Neural crest cell (in vitro differentiated cells): ENCODE results near the gene PCNX1. TPM values are rescaled to one million over a fixed set of nuclear protein-coding genes. Genes with fewer than 3 reads are reported as not detected.

Source experiments
- DNase-seq: peaks from one replicate; pipeline ENCODE4 v3.0.0; 2021; ENCODE audit warnings: low read depth, mixed read lengths, low spot score
- H3K27ac Mint-ChIP-seq: one replicate; pipeline ENCODE4 v1.8.0; 2021; ENCODE audit warnings: mild to moderate bottlenecking, mixed read lengths; ENCODE audit not compliant: unreplicated experiment
- H3K27me3 Mint-ChIP-seq: 2 replicates; pipeline ENCODE4 v1.8.0; 2021; ENCODE audit warnings: low read depth, mild to moderate bottlenecking, mixed read lengths
- H3K36me3 Mint-ChIP-seq: 2 replicates; pipeline ENCODE4 v1.8.0; 2021; ENCODE audit warnings: low read depth, mild to moderate bottlenecking, mixed read lengths
- H3K4me1 Mint-ChIP-seq: 2 replicates; pipeline ENCODE4 v1.8.0; 2021; ENCODE audit warnings: mixed read lengths
- H3K4me3 Mint-ChIP-seq: one replicate; pipeline ENCODE4 v1.8.0; 2021; ENCODE audit warnings: mild to moderate bottlenecking, mixed read lengths
- H3K9me3 Mint-ChIP-seq: 2 replicates; pipeline ENCODE4 v1.8.0; 2021; ENCODE audit warnings: mixed read lengths
- total RNA-seq: library from RNA; stranded (reverse); gene quantifications from 2 replicates; pipeline ENCODE4 v1.2.1, GENCODE V29; 2021
- TF ChIP-seq, protein P1 (sequence below): fragments of 200-600 bp; sonication (generic); conservative IDR thresholded peaks from 2 replicates; pipeline ENCODE4 v1.5.0; 2021; ENCODE audit warnings: antibody characterized with exemption, mild to moderate bottlenecking

The PCNX1 gene
- total RNA-seq, 1 donor from 2014 or later = 50.3 TPM

DNA sequence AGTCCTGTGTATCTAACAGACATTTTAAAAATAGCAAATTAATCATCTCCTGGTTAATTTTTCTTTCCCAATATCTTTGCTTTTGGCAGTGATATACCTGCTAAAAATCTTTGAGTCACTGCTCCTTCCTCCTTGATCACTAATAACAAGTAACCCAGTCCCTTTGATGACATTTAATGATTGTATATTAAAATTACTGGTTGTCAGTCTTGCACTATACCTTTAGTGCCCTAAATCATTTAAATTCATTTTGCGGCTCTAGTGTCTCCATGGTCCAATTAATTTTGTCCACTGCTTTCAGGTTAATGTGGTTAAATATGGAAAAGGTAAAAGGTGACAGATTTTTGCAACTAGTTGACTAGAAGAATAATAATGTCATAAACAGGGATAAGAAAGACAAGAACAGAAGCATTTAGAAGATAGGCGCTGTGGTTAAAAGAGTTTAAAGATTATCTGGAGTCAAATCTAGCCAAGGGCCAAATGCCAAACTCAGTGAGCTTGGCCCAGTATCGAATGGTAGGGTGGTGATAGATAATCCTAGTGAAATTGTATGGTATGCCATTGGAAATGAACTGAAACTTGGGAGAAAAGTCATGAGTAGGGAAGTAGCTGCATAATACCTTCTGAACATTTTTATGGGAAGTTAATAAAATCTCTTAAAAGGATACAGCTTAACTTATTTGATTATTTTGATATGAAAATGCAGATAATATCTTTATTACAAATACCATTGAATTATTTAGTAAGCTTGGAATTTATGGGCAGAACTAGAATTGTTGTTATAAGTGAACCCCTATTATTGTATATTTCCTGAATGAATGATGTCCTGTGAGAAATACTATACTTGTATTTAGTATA is 115.0 kb downstream of the PCNX1 start:
- DNase-seq = no peak
- Mint-ChIP-seq H3K27ac (no peak overlapping the region), H3K36me3 (peaks cover 29% of the 10 kb centered on the region), H3K9me3 (no peaks in the 10 kb centered on the region), H3K4me3 (no peak overlapping the region), H3K27me3 (no peaks in the 10 kb centered on the region), H3K4me1 (no peaks in the 10 kb centered on the region)
- TF ChIP-seq, protein P1, sequence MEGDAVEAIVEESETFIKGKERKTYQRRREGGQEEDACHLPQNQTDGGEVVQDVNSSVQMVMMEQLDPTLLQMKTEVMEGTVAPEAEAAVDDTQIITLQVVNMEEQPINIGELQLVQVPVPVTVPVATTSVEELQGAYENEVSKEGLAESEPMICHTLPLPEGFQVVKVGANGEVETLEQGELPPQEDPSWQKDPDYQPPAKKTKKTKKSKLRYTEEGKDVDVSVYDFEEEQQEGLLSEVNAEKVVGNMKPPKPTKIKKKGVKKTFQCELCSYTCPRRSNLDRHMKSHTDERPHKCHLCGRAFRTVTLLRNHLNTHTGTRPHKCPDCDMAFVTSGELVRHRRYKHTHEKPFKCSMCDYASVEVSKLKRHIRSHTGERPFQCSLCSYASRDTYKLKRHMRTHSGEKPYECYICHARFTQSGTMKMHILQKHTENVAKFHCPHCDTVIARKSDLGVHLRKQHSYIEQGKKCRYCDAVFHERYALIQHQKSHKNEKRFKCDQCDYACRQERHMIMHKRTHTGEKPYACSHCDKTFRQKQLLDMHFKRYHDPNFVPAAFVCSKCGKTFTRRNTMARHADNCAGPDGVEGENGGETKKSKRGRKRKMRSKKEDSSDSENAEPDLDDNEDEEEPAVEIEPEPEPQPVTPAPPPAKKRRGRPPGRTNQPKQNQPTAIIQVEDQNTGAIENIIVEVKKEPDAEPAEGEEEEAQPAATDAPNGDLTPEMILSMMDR = no peak

DNA sequence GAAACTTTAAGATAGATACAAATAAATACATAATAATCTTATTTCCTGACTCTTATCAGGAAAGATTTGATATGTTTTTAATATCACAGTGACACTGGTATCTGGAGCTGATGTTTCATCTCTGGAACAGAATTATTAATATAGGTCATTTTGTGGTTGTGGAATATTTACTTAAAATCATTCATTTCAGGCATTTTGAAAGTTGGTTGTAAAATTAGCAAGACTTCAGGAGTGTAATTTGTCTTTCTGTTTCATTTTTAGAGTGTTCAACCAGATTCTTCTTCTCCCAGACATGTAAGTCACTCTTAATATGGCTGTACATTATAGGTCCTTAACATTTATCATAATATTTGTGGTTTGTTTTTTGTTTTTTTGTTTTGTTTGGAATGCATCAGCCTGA is 115.7 kb downstream of the PCNX1 start:
- no peak overlapping the region for H3K27ac Mint-ChIP-seq
- TF ChIP-seq, protein P1 = no peak

DNA sequence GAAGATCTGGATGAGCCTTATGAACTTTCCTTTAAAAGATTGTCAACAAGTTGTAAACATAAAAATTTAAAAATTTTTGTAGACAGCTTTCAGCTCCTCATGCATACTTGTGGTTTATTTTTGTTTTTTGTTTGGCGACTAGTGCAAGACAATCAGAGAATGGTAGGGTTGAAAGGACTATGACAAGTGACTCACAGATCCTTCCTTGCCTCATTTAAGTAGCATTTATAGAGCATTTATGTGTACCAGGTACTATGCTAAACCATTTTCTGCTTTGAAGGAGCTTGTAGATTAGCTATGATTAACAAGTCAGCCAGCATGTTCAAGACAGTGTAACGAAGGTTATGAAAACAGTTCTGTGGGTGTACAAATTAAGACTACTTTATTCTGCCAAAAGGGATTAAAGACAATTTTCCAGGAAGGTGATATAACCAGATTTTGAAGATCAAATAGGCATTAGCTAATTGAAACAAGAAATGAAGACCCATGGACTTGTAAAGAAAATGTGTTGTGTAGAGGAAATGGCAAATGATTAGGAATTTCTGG is 122.0 kb downstream of the PCNX1 start:
- H3K4me3 Mint-ChIP-seq = no peak overlapping the region
- TF ChIP-seq, protein P1 = no peak
- no peak overlapping the region for H3K27ac Mint-ChIP-seq
- no peak for DNase-seq
- H3K4me1 Mint-ChIP-seq = no peaks in the 10 kb centered on the region
- H3K36me3 Mint-ChIP-seq = peaks cover 3% of the 10 kb centered on the region
- H3K27me3 Mint-ChIP-seq = no peaks in the 10 kb centered on the region
- no peaks in the 10 kb centered on the region for H3K9me3 Mint-ChIP-seq

More for the DNA sequence above, 115.7 kb downstream of the PCNX1 start:
- H3K4me3 Mint-ChIP-seq = no peak overlapping the region
- no peaks in the 10 kb centered on the region for H3K4me1 Mint-ChIP-seq
- H3K9me3 Mint-ChIP-seq = no peaks in the 10 kb centered on the region
- H3K27me3 Mint-ChIP-seq = no peaks in the 10 kb centered on the region
- DNase-seq = no peak
- peaks cover 28% of the 10 kb centered on the region for H3K36me3 Mint-ChIP-seq

DNA sequence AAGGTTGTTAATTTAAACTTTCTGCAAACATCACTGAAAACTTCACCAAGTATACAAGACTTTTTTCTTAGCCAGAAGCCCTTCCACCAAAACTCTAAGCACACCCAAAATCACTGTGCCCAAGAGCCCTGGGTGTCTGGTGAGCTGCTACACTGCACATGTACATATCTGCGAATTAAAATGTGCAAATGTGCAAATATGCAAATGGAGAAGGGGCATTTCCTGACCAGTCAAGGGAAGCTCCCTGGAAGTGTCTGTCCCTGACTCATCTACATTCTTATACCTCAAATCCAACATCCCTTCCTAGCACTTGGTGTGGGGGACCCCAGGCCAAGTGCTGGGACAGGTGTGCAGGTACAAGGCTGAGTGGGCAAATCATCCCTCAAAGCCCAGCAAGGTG is 123.7 kb downstream of the PCNX1 start:
- TF ChIP-seq, protein P1 = no peak
- DNase-seq = no peak
- Mint-ChIP-seq H3K4me3 (no peak overlapping the region), H3K4me1 (no peaks in the 10 kb centered on the region), H3K9me3 (no peaks in the 10 kb centered on the region), H3K27ac (no peak overlapping the region), H3K27me3 (no peaks in the 10 kb centered on the region), H3K36me3 (peaks cover 12% of the 10 kb centered on the region)

DNA sequence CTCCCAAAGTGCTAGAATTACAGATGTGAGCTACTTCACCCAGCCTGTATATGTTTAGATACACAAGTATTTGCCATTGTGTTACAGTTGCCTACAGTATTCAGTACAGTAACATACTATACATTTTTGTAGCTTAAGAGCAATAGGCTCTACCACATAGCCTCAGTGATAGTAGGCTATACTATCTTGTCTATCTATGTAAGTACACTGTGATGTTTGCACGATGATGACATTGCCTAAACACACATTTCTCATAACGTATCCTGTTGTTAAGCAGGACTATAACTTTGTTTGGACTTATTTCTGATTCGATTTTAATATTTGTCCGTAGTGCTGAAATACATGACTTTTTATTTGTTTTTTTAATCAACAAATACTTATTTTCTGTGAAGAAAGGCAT is 129.2 kb downstream of the PCNX1 start:
- Mint-ChIP-seq H3K9me3 (peaks cover 17% of the 10 kb centered on the region), H3K4me1 (no peaks in the 10 kb centered on the region), H3K36me3 (peaks cover 45% of the 10 kb centered on the region), H3K27me3 (no peaks in the 10 kb centered on the region), H3K4me3 (no peak overlapping the region), H3K27ac (no peak overlapping the region)
- TF ChIP-seq, protein P1 = no peak
- DNase-seq = no peak
